Osteocyte (in vitro differentiated cells): ENCODE results near the gene POLD1. TPM values are rescaled to one million over a fixed set of nuclear protein-coding genes. Genes with fewer than 3 reads are reported as not detected.
"Not testable (repeated sequence)": the region's sequence is repeated elsewhere in the genome, so short reads cannot be mapped to it uniquely, and the experiment has no call there.

Experiments
- DNase-seq: peaks from one replicate; pipeline ENCODE4 v3.0.0; 2021; ENCODE audit warnings: mixed read lengths; ENCODE audit not compliant: unreplicated experiment; ENCODE audit errors: extremely low spot score
- H3K27ac Mint-ChIP-seq: one replicate; pipeline ENCODE4 v1.8.0; 2021; ENCODE audit warnings: mild to moderate bottlenecking, mixed read lengths; ENCODE audit not compliant: unreplicated experiment
- H3K27me3 Mint-ChIP-seq: one replicate; pipeline ENCODE4 v1.8.0; 2021; ENCODE audit warnings: mixed read lengths; ENCODE audit not compliant: unreplicated experiment
- H3K36me3 Mint-ChIP-seq: one replicate; pipeline ENCODE4 v1.8.0; 2021; ENCODE audit warnings: mixed read lengths; ENCODE audit not compliant: unreplicated experiment
- H3K4me1 Mint-ChIP-seq: one replicate; pipeline ENCODE4 v1.8.0; 2021; ENCODE audit warnings: mixed read lengths; ENCODE audit not compliant: unreplicated experiment
- H3K4me3 Mint-ChIP-seq: one replicate; pipeline ENCODE4 v1.8.0; 2021; ENCODE audit warnings: mild to moderate bottlenecking, moderate library complexity, mixed read lengths; ENCODE audit not compliant: unreplicated experiment
- H3K9me3 Mint-ChIP-seq: one replicate; pipeline ENCODE4 v1.8.0; 2021; ENCODE audit warnings: mixed read lengths; ENCODE audit not compliant: unreplicated experiment
- CTCF ChIP-seq: fragments of 200-600 bp; sonication (generic); IDR thresholded peaks from 2 replicates; pipeline ENCODE4 v1.5.0; 2021; ENCODE audit warnings: antibody characterized with exemption, mild to moderate bottlenecking, moderate library complexity
- total RNA-seq: library from RNA; stranded (reverse); gene quantifications from 2 replicates; pipeline ENCODE4 v1.2.1, GENCODE V29; 2021

Gene POLD1
- total RNA-seq, 1 donor from 2014 or later = 19.6 TPM

DNA sequence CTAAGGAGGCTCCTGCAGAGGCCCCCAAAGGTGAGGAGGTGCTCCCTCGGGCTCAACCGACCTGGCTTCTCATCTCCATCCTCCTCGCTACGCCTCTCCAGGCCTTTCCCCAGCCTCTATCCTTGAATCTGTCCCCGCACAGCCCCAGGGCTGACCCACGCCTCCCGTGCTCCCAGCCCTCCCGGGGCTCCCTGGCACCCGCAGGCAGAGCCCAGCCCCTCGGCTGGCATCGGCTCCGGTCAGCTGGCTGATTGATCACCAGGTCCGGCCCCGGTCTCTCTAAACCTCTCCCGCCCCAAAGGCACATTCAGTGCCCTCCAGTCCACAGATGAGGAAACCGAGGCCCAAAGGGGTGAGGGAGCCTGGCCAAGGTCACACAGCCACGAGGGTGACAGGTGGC, 51.1 kb downstream of the POLD1 start:
- TF ChIP-seq CTCF = no peak
- Mint-ChIP-seq H3K4me1 (peaks cover 27% of the 10 kb centered on the region), H3K27me3 (peaks cover 14% of the 10 kb centered on the region), H3K9me3 (no peaks in the 10 kb centered on the region), H3K4me3 (no peak overlapping the region), H3K36me3 (no peaks in the 10 kb centered on the region), H3K27ac (no peak overlapping the region)
- no peak for DNase-seq

DNA sequence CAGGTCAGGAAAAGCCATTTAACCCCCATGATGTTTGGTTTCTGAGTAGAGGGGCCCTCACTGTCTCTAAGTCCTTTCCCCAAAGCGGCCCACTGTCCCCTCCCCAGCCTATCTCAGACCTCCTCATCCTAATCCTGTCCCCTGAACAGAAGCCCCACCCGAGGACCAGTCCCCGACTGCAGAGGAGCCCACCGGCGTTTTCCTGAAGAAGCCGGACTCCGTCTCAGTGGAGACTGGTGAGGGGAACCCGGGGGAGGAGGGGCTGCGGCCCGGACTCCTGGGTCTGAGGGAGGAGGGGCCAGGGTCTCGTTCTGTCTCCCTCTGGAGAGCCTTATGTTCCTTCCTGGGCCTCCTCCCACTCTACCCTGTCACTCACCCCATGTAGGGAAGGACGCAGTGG, 51.5 kb downstream of the POLD1 start:
- Mint-ChIP-seq H3K4me3 (no peak overlapping the region), H3K9me3 (no peaks in the 10 kb centered on the region), H3K27me3 (peaks cover 11% of the 10 kb centered on the region), H3K4me1 (peaks cover 27% of the 10 kb centered on the region), H3K27ac (no peak overlapping the region), H3K36me3 (no peaks in the 10 kb centered on the region)
- no peak for DNase-seq
- TF ChIP-seq CTCF = no peak

DNA sequence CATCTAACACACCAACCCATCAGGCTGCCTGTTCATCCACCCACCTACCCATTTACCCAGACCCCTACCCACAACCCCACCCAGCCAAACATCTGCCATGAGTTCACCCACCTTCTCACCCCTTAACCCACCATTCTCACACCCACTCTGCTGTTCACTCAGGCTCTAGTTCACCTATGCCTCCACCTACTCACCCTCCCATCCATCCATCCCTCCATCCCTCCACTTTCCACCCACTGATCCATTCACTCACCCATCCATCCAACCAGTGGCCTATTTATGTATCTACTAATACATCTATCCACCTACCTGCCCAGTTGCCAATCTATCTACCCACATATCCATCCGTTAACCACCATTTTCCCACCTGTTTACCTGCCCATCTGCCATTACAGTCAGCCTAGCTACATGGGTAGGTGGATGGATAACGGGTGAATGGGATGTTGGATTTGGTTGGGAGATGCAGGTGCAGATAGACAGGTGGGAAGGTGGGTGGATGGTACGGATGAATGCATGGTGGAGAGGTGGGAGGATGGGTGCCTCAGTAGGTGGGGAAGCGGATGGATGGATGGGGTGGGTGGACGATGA, 53.8 kb downstream of the POLD1 start:
- Mint-ChIP-seq H3K27me3 (peaks cover 4% of the 10 kb centered on the region), H3K4me1 (peaks cover 9% of the 10 kb centered on the region), H3K4me3 (no peak overlapping the region), H3K27ac (no peak overlapping the region), H3K9me3 (no peaks in the 10 kb centered on the region), H3K36me3 (no peaks in the 10 kb centered on the region)
- no peak for TF ChIP-seq CTCF
- DNase-seq = no peak

- H3K27me3 Mint-ChIP-seq, H3K4me3 Mint-ChIP-seq, H3K36me3 Mint-ChIP-seq, DNase-seq, H3K4me1 Mint-ChIP-seq, H3K9me3 Mint-ChIP-seq, H3K27ac Mint-ChIP-seq: not testable (repeated sequence)
Observed at GRCh38 chr19:50439130-50439529, 55.0 kb downstream of the POLD1 start.

- Mint-ChIP-seq H3K9me3 (no peaks in the 10 kb centered on the region), H3K4me3 (no peak overlapping the region), H3K27ac (no peak overlapping the region), H3K36me3 (no peaks in the 10 kb centered on the region), H3K27me3 (no peaks in the 10 kb centered on the region), H3K4me1 (no peaks in the 10 kb centered on the region)
- TF ChIP-seq CTCF = no peak
- no peak for DNase-seq
Observed at GRCh38 chr19:50444059-50444458, 59.9 kb downstream of the POLD1 start.

DNA sequence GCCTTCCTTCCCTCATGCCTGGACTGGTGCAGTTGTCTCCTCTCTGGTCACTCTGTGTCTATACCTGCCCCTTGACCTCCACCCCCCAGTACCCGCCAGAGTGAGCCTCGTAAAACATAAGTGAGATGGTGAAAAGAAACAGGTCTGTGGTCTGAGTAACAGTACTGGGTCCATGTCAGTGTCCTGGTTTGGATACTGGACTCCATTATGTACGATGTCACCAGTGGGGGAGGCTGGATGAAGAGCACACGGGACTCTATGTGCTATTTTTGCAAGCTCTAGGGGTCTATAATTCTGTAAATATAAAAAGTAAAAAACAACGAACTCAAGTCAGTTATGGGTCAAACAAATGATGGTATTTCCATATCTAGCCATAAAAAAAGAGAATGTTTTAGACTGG, 62.9 kb downstream of the POLD1 start:
- H3K9me3 Mint-ChIP-seq = no peaks in the 10 kb centered on the region
- no peaks in the 10 kb centered on the region for H3K36me3 Mint-ChIP-seq
- H3K4me3 Mint-ChIP-seq = no peak overlapping the region
- no peak for TF ChIP-seq CTCF
- H3K27me3 Mint-ChIP-seq = no peaks in the 10 kb centered on the region
- H3K4me1 Mint-ChIP-seq = no peaks in the 10 kb centered on the region
- no peak for DNase-seq
- H3K27ac Mint-ChIP-seq = no peak overlapping the region
